ENCODE data around the gene MTHFD2L. TPM values are rescaled to one million over a fixed set of nuclear protein-coding genes. Genes with fewer than 3 reads are reported as not detected.

Gene MTHFD2L
- total RNA-seq, 1 experiment from 2014 or later, result 11.6 TPM

DNA sequence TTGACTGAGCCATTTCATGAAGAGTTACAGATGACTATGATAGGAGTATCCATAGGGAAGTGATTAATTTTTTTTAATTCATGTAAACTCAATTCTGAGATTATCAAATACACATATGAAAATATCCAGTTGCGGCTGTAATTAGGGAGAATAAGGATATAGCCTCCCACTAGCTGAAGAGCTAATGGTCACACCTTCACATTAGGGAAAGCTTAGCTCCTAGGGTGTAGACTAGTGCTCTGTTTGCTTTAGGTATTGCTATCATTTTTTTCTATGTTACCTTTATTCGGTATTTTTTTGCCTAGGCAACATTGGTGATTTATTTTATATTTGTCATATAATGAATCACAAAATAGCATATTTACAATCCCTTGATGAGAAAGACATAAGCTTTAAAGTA is 110.7 kb downstream of the MTHFD2L start:
- POLR2A ChIA-PET, result no interaction called here

DNA sequence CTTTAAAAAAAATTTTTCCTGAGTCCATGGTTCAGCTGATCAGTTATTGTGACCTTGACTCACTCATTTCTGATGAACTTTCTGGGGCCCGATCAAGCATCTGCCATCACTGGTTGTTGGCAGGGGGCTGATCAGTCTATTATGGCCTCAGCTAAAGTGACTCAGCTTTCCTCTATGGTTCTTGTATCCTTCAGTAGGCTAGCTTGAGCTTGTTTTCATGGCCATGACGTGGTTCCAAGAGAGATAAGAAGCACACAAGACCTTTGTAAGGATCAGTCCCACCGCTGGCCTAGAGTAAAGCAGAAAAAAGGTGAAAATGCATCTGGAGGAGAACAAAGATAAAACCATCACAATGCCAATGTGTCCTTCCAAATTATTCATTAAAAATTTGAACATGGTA is 120.6 kb downstream of the MTHFD2L start:
- Mint-ChIP-seq H3K9me3 (ENCODE audit: unreplicated experiment) (no peaks in the 10 kb centered on the region), H3K4me1 (ENCODE audit: low read depth, unreplicated experiment) (peaks cover 11% of the 10 kb centered on the region), H3K4me3 (ENCODE audit: unreplicated experiment) (no peak overlapping the region), H3K36me3 (ENCODE audit: insufficient read depth, unreplicated experiment) (no peaks in the 10 kb centered on the region), H3K27me3 (ENCODE audit: insufficient read depth, unreplicated experiment) (no peaks in the 10 kb centered on the region), H3K27ac (ENCODE audit: unreplicated experiment) (no peak overlapping the region)
- POLR2A ChIA-PET, result no interaction called here
- DNase-seq, result no peak
- BruUV-seq (replicated peaks), result no TSS peak
- H3K27me3 ChIP-seq (replicated peaks; ENCODE audit: control insufficient read depth, insufficient read depth, low read length), result no peaks in the 10 kb centered on the region
- CTCF ChIA-PET, result no interaction called here
- intact Hi-C loops (cut with micrococcal nuclease; ENCODE audit: unreplicated experiment), result no loop called here
- no peaks in the 10 kb centered on the region for H3K4me1 ChIP-seq
- no peak overlapping the region for H3K4me3 ChIP-seq (ENCODE audit: low read depth, low read length)
- H3K9me3 ChIP-seq, result no peaks in the 10 kb centered on the region
- no peaks in the 10 kb centered on the region for H3K36me3 ChIP-seq (ENCODE audit: control insufficient read depth, insufficient read depth, low read length)
- TF ChIP-seq, protein P1, sequence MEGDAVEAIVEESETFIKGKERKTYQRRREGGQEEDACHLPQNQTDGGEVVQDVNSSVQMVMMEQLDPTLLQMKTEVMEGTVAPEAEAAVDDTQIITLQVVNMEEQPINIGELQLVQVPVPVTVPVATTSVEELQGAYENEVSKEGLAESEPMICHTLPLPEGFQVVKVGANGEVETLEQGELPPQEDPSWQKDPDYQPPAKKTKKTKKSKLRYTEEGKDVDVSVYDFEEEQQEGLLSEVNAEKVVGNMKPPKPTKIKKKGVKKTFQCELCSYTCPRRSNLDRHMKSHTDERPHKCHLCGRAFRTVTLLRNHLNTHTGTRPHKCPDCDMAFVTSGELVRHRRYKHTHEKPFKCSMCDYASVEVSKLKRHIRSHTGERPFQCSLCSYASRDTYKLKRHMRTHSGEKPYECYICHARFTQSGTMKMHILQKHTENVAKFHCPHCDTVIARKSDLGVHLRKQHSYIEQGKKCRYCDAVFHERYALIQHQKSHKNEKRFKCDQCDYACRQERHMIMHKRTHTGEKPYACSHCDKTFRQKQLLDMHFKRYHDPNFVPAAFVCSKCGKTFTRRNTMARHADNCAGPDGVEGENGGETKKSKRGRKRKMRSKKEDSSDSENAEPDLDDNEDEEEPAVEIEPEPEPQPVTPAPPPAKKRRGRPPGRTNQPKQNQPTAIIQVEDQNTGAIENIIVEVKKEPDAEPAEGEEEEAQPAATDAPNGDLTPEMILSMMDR (IDR thresholded peaks at IDR 0.05; ENCODE audit: insufficient read depth in 1 of 2, low read depth in 1 of 2, low read length in 1 of 2, severe bottlenecking in 1 of 2, unreplicated experiment in 1 of 2), result no peak

More for the DNA sequence above, 110.7 kb downstream of the MTHFD2L start:
- Mint-ChIP-seq H3K36me3 (ENCODE audit: insufficient read depth, unreplicated experiment) (no peaks in the 10 kb centered on the region), H3K4me1 (ENCODE audit: low read depth, unreplicated experiment) (no peaks in the 10 kb centered on the region), H3K4me3 (ENCODE audit: unreplicated experiment) (no peak overlapping the region), H3K27ac (ENCODE audit: unreplicated experiment) (no peak overlapping the region), H3K9me3 (ENCODE audit: unreplicated experiment) (no peaks in the 10 kb centered on the region), H3K27me3 (ENCODE audit: insufficient read depth, unreplicated experiment) (no peaks in the 10 kb centered on the region)
- intact Hi-C loops (cut with micrococcal nuclease; ENCODE audit: unreplicated experiment), result no loop called here
- BruUV-seq (replicated peaks), result no TSS peak
- Histone ChIP-seq H3K36me3 (ENCODE audit: control insufficient read depth, insufficient read depth, low read length) (no peaks in the 10 kb centered on the region), H3K4me3 (ENCODE audit: low read depth, low read length) (no peak overlapping the region), H3K9me3 (no peaks in the 10 kb centered on the region), H3K27me3 (replicated peaks; ENCODE audit: control insufficient read depth, insufficient read depth, low read length) (no peaks in the 10 kb centered on the region), H3K4me1 (no peaks in the 10 kb centered on the region)
- DNase-seq, result no peak
- CTCF ChIA-PET, result no interaction called here
- TF ChIP-seq, protein P1 (IDR thresholded peaks at IDR 0.05; ENCODE audit: insufficient read depth in 1 of 2, low read depth in 1 of 2, low read length in 1 of 2, severe bottlenecking in 1 of 2, unreplicated experiment in 1 of 2), result no peak

DNA sequence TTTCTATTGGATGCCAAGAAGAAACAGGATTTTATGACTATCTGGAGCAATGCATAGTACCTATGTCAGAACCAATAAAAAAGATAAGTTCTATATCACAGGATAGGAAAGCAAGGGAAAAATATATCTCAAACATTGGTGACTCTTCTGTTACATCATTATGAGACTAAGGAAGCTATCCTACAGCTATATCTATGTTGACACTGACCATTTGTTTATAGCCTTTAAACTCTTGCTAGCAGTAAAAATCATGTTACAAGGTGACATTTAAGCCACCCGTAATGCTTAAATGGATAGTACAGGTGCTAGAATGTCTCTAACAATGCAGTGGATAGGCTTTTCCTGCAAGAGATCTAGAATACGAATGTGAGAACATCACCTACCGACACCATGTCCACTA is 121.8 kb downstream of the MTHFD2L start:
- H3K9me3 Mint-ChIP-seq (ENCODE audit: unreplicated experiment), result no peaks in the 10 kb centered on the region
- H3K27ac Mint-ChIP-seq (ENCODE audit: unreplicated experiment), result no peak overlapping the region
- TF ChIP-seq, protein P1 (IDR thresholded peaks at IDR 0.05; ENCODE audit: insufficient read depth in 1 of 2, low read depth in 1 of 2, low read length in 1 of 2, severe bottlenecking in 1 of 2, unreplicated experiment in 1 of 2), result no peak
- no peaks in the 10 kb centered on the region for H3K27me3 ChIP-seq (replicated peaks; ENCODE audit: control insufficient read depth, insufficient read depth, low read length)
- POLR2A ChIA-PET, result no interaction called here
- no peak overlapping the region for H3K4me3 Mint-ChIP-seq (ENCODE audit: unreplicated experiment)
- no peak for DNase-seq
- no TSS peak for BruUV-seq (replicated peaks)
- H3K27me3 Mint-ChIP-seq (ENCODE audit: insufficient read depth, unreplicated experiment), result no peaks in the 10 kb centered on the region
- H3K4me1 ChIP-seq, result no peaks in the 10 kb centered on the region
- CTCF ChIA-PET, result no interaction called here
- H3K4me3 ChIP-seq (ENCODE audit: low read depth, low read length), result no peak overlapping the region
- intact Hi-C loops (cut with micrococcal nuclease; ENCODE audit: unreplicated experiment), result no loop called here
- no peaks in the 10 kb centered on the region for H3K36me3 Mint-ChIP-seq (ENCODE audit: insufficient read depth, unreplicated experiment)
- H3K4me1 Mint-ChIP-seq (ENCODE audit: low read depth, unreplicated experiment), result peaks cover 11% of the 10 kb centered on the region
- H3K9me3 ChIP-seq, result no peaks in the 10 kb centered on the region
- H3K36me3 ChIP-seq (ENCODE audit: control insufficient read depth, insufficient read depth, low read length), result no peaks in the 10 kb centered on the region
